Frontal cortex (tissue), 4 donors: ENCODE data around the gene MTG1. TPM values are rescaled to one million over a fixed set of nuclear protein-coding genes. Genes with fewer than 3 reads are reported as not detected.
"Not testable (repeated sequence)": the region's sequence is repeated elsewhere in the genome, so short reads cannot be mapped to it uniquely, and the experiment has no call there.

Experiments used
- DNase-seq, 2 donors: peaks; one replicate each; pipeline ENCODE4 v3.0.0; 2012; ENCODE audit warnings: low spot score in 2 of 2
- FAIRE-seq: peaks from 2 replicates; lab custom pipeline; 2012; peaks lifted over from hg19 to GRCh38; lab: Jason Lieb, UNC
- total RNA-seq: library from RNA; depleted of rRNA; stranded (reverse); fragments of >200 nt; gene quantifications from one replicate; pipeline ENCODE4 v1.2.3, GENCODE V29; 2014
- donor health status: control.
- donor health status: control.
- donor health status: control.

The MTG1 gene
- total RNA-seq, 1 donor from 2014 or later = 21.2 TPM

DNA sequence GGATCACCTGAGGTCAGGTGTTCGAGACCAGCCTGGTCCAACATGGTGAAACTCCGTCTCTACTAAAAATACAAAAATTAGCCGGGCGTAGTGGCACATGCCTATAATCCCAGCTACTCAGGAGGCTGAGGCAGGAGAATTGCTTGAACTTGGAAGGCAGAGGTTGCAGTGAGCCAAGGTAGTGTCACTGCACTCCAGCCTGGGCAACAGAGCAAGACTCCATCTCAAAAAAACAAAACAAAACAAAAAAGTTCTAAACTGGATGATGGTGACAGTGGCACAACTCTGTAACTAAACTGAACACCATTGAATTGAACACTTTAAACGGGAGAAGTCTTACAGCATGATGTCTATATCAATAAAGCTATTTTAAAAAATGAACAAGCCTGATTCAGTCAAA is 17.8 kb upstream of the MTG1 start:
- not testable (repeated sequence) for DNase-seq, FAIRE-seq

DNA sequence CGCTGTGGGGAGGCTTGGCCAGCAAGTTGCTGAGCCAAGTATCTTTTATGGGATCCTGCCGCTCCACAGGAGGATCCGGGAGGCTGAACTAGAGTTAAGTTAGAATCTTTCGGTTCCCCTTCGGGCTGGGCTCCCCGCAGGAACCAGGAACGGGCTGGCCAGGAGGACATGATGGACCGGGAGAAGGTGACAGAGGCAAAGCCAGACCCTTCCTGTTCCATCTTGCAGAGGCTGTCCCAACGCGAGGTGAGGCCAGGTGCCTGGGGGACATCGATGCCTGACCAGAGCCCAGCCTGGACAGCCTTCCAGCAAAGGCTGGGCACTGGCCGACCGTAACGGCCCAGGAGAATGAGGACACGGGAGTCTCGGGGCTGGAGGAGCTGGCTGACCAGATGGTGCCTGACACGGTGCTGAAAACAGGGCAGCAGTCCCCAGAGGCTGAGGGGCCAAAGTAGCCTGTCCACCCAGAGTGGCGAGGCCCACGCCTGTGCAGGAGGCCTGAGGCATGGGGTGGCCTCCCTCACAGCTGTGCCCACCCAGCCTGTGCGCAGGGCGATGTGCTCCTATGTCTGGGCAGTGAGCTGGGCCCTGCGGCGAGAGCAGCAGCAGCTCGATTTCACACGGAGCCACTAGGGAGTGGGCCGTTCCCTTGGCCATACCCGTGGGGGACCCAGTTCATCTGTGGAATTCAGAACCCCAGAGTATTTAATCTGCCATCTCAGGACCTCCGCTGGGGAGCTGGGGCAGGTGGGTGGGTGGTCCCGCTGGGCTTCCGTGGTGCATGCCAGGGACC is 16.7 kb upstream of the MTG1 start:
- no peak for DNase-seq
- no peak for FAIRE-seq

DNA sequence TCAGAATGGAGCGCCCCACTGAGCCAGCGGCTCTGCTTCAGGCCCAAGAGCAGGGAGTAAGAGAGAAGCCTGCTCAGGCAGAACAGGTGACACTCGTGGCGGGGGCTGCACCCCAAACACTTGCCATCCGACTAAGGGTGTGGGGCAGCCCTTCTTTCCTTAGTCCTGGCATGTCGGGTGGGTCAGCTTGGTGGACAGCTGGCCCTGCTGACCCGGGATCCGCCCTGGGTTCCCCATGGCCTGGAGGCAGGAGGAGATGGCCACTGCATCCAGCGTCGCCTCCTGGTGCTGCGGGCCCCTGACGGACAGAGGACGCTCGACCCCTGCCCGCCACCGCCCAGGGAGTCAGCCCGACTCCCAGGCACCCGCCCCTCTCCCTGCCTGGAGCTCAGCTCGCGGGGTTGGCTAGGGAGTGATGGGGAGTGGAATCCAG is 16.1 kb upstream of the MTG1 start:
- FAIRE-seq (no peak), DNase-seq (no peak)

DNA sequence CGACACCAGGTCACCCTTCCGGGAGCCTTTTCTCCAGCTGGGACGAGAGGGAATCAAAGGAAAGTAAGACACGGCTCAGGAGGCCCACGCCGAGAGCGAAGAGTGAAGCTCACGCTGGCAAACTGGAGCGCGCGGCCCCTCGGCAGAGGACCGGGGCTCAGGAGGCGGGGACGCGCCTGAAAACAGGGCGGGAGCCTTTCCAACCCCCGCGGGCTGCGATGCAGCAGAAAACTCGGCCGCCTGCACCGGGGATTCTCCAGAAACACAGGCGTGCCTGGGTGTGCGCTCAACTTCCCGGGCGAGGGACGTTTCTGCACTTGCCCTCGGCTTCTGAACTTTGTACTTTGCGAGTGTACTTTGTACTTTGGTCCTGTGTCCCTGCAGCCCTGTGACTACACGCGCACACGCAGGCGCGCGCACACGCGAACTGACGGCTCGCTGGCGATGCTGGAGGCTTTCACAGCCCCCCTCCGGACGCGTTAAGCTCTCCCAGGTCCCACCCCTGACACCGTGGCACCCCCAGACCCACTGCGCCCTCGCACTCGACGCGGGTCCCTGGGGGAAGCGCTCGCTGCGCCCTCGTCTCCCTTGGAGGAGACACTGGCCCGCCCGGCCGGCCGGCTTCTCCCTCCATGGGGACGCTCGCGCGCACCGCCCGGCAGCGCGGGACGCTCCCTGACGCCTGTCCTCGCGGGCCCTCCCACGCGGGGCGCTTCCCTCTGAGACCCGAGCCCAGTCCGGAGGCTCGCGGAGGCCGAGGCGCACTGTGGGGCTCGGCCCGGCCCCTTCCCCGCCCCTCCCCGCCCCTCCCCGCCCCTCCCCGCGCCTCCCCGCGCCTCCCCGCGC is 15.5 kb upstream of the MTG1 start:
- DNase-seq (peak; percentile 81 to 84), FAIRE-seq (no peak)

DNA sequence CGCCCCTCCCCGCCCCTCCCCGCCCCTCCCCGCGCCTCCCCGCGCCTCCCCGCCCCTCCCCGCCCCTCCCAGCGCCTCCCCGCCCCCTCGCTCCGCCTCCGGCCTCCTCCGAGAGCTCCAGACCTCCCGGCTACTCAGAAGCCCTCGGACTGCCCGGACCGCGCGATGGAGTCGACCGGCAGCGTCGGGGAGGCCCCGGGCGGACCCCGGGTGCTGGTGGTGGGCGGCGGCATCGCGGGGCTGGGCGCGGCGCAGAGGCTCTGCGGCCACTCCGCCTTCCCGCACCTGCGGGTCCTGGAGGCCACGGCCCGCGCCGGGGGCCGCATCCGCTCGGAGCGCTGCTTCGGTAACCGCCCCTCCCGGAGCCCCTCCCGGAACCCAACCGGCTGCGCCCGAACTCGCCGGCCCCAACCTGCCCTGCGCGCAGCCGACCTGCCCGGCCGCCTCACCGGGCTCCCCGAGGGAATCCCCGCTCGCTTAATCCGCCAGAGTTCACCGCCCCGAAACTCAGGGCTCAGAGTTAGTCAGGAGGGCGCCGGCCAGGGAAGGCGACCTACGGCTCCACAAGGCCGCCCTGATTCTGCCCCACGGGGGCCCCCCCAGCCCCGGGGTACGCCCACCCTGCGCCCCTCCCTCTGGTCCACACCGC is 14.7 kb upstream of the MTG1 start, which contains the start of gene PAOX:
TSS of gene PAOX (plus strand) at position 111 of the 649 bp plus-strand sequence. CDS start at position 166, 55 bp downstream.
- DNase-seq = peak; percentile 92 to 93

DNA sequence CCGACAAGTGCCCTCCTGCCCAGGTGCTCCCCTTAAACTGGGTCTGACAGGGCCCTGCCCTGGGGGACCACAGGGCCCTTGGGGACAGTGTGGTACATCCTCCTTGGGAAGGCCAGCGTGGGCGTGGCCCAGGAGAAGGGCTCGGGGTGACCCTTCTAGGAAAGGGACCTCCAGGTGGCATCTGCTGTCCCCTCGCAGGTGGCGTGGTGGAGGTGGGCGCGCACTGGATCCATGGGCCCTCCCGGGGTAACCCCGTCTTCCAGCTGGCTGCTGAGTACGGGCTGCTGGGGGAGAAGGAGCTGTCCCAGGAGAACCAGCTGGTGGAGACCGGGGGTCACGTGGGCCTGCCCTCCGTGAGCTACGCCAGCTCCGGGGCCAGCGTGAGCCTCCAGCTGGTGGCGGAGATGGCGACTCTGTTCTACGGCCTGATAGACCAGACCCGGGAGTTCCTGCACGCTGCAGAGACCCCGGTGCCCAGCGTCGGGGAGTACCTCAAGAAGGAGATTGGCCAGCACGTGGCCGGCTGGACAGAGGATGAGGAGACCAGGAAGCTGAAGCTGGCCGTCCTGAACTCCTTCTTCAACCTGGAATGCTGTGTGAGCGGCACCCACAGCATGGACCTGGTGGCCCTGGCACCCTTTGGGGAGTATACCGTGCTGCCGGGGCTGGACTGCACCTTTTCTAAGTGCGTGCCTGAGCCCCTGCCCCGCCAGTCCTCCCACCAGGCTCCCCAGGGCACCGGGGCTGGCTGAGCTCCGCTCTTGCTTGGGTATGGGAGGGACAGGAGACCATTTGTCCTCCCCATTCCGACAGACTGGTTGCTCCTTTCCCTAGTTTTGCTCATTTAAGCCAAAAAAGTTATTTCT is 13.9 kb upstream of the MTG1 start:
- peak in 1 of 2 donors; percentile 64 for DNase-seq

More for the DNA sequence above, 14.7 kb upstream of the MTG1 start, which contains the start of gene PAOX:
- no peak for FAIRE-seq

DNA sequence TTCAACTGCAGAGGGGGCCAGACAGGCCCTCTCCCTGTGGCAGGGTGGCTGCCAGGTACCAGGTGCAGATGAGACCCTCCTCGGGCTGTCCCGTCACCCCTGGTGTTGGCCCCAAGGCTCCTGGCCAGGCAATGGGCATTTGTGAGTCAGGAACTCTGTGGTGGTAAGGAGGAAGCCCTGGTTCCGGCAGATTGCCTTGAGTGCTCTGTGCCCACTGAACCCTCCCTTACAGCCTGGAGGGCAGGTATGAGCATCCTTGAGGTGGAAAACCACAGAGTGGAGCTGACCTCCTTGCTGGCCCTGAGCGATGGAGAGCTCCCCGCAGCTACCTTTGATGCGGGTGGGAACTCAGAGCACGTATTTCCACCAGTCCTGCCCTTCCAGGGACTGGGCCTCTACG is 12.9 kb upstream of the MTG1 start:
- DNase-seq (no peak), FAIRE-seq (no peak)

More for the DNA sequence above, 13.9 kb upstream of the MTG1 start:
- no peak for FAIRE-seq

DNA sequence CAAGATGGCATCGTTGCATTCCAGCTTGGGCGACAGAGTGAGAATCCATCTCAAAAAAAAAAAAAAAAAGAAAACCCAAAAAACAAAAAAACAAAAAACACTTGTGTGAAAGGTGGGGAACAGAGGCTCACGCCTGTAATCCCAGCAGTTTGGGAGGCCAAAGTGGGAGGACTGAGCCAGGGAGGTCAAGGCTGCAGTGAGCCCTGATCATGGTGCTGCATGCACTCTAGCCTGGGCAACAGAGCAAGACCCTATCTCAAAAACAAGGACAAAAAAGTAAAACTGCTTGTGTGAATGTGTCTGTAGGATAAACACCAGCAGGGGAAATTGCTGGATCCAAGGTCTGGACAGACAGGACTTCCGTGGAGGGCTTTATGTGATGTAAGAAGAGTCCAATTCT is 10.4 kb upstream of the MTG1 start:
- no peak for FAIRE-seq

DNA sequence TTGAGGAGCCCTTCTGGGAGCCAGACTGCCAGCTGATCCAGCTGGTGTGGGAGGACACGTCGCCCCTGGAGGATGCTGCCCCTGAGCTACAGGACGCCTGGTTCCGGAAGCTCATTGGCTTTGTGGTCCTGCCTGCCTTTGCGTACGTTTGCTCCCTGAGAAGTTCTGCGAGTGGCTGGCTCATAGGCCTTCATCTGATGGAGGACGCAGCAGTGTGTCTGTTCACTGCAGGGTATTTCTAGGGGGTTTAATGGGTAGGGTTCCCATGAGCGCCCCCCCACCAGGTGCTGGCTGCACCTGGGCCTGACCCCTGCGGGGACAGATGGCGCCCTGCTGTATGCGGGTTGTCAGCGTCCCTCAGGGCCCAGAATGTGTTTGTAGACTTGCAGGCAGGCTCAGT is 9.9 kb upstream of the MTG1 start:
- FAIRE-seq = no peak

More for the DNA sequence above, 10.4 kb upstream of the MTG1 start:
- DNase-seq = no peak

DNA sequence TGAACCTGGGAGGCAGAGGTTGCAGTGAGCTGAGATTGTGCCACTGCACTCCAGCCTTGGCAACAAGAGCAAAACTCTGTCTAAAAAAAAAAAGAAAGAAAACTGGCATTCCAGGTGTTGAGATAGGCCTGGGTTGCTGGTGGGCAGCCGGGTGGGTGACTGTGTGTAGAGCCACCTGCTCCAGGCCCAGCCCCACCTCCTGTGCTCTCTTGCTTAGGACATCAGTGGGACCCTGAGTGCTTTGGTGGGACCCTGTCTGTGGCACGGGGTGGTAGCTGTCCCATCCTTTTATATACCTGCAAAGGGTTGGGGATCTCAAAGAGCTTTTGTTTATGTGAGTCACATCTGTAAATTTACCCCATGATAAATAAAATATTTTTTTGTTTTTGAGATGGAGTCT is 8.7 kb upstream of the MTG1 start:
- no peak for DNase-seq

More for the DNA sequence above, 9.9 kb upstream of the MTG1 start:
- DNase-seq = no peak

DNA sequence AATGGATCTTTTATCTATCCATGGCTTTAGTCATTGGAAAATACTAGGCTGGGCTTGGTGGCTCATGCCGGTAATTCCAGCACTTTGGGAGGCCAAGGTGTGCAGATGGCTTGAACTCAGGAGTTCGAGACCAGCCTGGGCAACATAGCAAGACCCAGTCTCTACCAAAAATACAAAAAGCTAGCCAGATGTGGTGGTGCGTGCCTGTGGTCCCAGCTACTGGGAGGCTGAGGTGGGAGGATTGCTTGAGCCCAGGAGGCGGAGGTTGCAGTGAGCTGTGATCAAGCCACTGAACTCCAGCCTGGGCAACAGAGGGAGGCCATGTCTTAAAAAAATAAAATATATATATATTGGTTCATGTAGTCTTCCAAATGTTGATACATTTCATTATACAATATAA is 7.0 kb upstream of the MTG1 start:
- not testable (repeated sequence) for DNase-seq, FAIRE-seq

More for the DNA sequence above, 8.7 kb upstream of the MTG1 start:
- FAIRE-seq = no peak

DNA sequence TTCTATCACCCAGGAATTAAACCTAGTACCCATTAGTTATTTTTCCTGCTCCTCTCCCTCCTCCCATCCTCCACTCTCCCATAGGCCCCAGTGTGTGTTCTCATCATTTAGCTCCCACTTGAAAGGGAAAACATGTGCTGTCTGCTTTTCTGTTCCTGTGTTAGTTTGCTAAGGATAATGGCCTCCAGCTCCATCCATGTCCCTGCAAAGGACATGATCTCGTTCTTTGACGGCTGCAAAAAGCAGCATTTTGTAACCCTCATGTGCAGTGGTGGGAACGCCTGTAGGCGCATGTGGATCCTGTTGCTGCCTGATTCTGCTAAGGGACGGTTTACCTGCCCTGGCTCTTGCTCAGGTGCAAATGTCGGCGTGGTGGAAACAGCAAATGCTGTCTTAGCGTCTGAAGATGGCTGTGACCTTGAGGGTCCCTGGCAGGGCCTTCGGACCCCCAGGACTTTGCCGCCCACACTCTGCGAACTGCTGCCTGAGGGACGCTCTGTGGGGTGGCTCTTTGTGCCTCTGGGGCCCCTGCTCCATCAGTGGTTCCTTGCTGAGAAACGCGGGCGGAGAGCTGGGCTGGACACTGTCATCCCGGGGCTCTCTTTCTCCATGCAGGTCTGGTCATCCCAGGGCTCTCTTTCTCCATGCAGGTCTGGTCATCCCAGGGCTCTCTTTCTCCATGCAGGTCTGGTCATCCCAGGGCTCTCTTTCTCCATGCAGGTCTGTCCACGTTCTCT is 5.6 kb upstream of the MTG1 start:
- DNase-seq (no peak), FAIRE-seq (no peak)

DNA sequence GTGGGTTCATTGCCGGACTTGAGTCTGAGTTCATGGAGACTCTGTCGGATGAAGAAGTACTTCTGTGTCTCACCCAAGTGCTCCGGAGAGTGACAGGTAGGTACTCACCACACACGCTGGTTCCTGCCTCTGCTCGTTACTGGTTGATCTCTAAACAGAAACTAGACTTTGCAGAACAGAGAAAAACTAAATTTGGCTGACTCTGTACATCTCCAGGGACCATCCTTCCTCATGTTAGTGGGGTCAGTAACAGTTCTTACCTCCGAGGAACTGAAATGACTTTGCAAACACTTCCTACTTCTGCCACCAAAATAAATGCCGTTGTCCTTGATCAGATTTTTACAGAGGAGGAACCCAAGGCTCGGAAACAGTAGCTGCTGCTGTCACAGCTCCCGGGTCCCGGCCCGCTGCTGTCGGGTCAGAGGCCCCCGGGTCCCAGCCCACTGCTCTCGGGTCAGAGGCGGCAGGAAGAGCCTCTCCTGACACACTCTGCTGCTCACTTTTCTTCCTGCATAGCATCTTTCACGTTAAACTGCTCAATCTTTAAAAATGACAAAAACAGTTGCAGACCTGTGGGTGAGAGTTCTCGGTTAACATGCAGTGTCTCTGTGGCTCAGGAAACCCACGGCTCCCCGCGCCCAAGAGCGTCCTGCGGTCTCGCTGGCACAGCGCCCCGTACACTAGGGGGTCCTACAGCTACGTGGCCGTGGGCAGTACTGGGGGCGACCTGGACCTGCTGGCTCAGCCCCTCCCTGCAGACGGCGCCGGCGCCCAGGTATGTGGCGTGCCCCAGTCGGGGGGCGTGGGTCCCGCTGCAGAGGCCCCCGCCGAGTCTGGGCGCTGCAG is 4.8 kb upstream of the MTG1 start:
- DNase-seq (no peak), FAIRE-seq (no peak)

DNA sequence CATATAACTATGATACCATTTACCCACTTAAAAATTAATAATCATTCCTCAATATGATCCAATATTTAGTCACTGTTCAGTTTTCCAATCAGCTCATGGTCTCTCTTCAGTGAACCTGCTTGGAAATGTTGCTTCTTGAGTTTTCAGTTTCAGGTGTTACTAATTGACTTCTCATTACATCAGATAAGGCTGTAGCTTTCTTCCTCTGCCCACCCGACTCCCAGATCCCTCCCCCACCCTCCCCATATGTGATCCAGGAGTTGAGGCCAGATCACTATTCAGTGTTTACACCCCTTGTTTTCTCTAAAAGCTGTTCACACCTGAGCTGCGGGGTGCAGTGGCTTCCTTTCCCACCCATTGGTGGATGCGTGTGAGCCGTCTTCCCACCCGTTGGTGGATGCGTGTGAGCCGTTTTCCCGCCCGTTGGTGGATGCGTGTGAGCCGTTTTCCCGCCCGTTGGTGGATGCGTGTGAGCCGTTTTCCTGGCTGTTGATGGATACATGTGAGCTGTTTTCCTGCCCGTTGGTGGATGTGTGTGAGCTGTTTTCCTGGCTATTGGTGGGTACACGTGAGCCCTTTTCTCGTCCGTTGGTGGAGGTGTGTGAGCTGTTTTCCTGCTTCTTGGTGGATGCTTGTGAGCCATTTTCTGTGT is 3.2 kb upstream of the MTG1 start:
- FAIRE-seq = no peak
- DNase-seq = no peak

DNA sequence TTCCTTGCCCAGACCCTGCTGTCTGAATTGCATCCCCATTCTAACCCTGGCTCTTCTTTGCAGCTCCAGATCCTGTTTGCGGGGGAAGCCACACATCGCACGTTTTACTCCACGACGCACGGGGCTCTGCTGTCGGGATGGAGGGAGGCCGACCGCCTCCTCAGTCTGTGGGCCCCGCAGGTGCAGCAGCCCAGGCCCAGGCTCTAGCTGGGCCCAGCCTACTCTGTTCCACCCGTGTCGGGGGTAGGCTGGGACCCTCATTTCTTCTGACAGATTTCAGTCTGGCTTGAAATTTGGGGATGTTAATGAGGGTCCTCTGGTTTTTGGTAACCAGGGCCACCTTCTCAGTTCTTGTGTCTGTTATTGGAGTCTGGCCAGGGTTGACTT is 2.7 kb upstream of the MTG1 start:
- FAIRE-seq (no peak), DNase-seq (no peak)

DNA sequence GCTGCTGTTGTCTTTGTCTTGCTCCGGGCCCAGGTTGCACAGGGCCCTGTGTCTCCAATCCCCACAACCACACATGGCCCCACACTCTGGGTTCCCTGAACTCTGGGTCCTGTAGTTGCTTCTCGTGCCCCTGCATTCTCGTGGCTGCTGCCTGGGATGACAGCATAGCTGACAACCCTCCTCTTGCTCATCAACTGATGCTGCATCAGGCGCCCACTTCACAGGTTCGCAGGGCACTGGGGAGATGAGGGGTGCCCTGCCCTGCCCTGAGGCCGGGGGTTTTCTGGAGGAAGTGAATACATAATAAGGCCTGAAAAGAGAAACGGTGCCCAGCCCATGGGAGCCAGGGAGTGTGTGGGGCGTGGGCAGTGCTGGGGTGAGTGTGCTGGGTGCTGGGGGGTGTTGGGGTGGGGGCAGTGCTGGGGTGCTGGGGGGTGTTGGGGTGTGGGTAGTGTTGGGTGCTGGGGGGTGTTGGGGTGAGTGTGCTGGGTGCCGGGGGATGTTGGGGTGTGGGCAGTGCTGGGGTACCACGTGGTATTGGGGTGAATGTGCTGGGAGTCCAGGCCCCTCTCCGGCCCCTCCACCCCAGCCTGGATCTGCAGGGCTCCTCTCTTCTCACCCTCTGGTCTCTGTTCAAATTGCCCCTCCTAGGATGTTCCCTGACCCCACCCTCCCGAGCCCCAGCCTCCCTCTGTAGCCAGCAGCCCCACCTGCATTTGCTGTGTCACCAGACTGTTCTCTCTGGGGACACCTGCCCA is 2.0 kb upstream of the MTG1 start:
- FAIRE-seq = no peak
- no peak for DNase-seq
